OCI-LY7 (cell line): ENCODE data around the gene CCDC85A. TPM values are rescaled to one million over a fixed set of nuclear protein-coding genes. Genes with fewer than 3 reads are reported as not detected.

Experiments
- BruUV-seq: library from RNA; stranded (reverse); fragments of 400-500 nt; replicated peaks from 2 replicates; lab custom pipeline; 2021; lab: Mats Ljungman, UMichigan
- CTCF ChIA-PET: fragments of 300-600 bp; sonication (Branson Sonifier 250); formaldehyde crosslinking; loops from one replicate; lab custom pipeline; 2022; ENCODE audit warnings: antibody characterized with exemption; ENCODE audit not compliant: unreplicated experiment; lab: Charles Lee
- POLR2A ChIA-PET: fragments of 300-600 bp; sonication (Branson Sonifier 250); formaldehyde crosslinking; loops from one replicate; lab custom pipeline; 2022; ENCODE audit warnings: antibody characterized with exemption; lab: Charles Lee
- DNase-seq: peaks from one replicate; pipeline ENCODE4 v3.0.0-alpha.2; 2015; ENCODE audit warnings: low spot score
- H2AFZ ChIP-seq: fragments of 200-600 bp; sonication (generic), shearing (Covaris generic); 2 replicates; pipeline ENCODE4 v1.6.1; 2014; ENCODE audit warnings: mild to moderate bottlenecking, antibody characterized with exemption, low read length, moderate library complexity
- H3K27ac ChIP-seq: fragments of 200-600 bp; sonication (generic); 2 replicates; pipeline ENCODE4 v1.5.1; 2014; ENCODE audit warnings: mixed run types, low read depth, mild to moderate bottlenecking, moderate library complexity, low read length, inconsistent platforms; ENCODE audit not compliant: poor library complexity, severe bottlenecking
- H3K36me3 ChIP-seq: fragments of 200-600 bp; sonication (generic); 2 replicates; pipeline ENCODE4 v1.6.1; 2014; ENCODE audit warnings: mild to moderate bottlenecking, antibody characterized with exemption, low read length, moderate library complexity, mixed read lengths; ENCODE audit not compliant: insufficient read depth
- H3K4me1 ChIP-seq: fragments of 200-600 bp; sonication (generic); 2 replicates; pipeline ENCODE4 v1.5.1; 2014; ENCODE audit warnings: mild to moderate bottlenecking, low read length; ENCODE audit not compliant: insufficient read depth, poor library complexity, severe bottlenecking
- H3K4me2 ChIP-seq: fragments of 200-600 bp; sonication (generic); 2 replicates; pipeline ENCODE4 v1.6.1; 2014; ENCODE audit warnings: mild to moderate bottlenecking, low read length
- H3K4me3 ChIP-seq: fragments of 200-600 bp; sonication (generic); 2 replicates; pipeline ENCODE4 v1.5.1; 2014; ENCODE audit warnings: mild to moderate bottlenecking, low read depth, low read length; ENCODE audit not compliant: poor library complexity, severe bottlenecking
- H3K79me2 ChIP-seq: fragments of 200-600 bp; sonication (generic); 2 replicates; pipeline ENCODE4 v1.6.1; 2016; ENCODE audit warnings: low read depth, mild to moderate bottlenecking, low read length, moderate library complexity, mixed read lengths; ENCODE audit not compliant: insufficient read depth
- H3K9me2 ChIP-seq: fragments of 200-600 bp; sonication (generic); 2 replicates; pipeline ENCODE4 v1.6.1; 2016; ENCODE audit warnings: mild to moderate bottlenecking, low read length, mixed read lengths; ENCODE audit not compliant: insufficient read depth
- H3K9me3 ChIP-seq: fragments of 200-600 bp; sonication (generic); 2 replicates; pipeline ENCODE4 v1.6.1; 2014; ENCODE audit warnings: mild to moderate bottlenecking, mixed run types, low read length, mixed read lengths
- H4K20me1 ChIP-seq: fragments of 200-600 bp; sonication (generic); 2 replicates; pipeline ENCODE4 v1.6.1; 2014; ENCODE audit warnings: mild to moderate bottlenecking, antibody characterized with exemption, low read length, moderate library complexity, mixed read lengths; ENCODE audit not compliant: insufficient read depth
- CTCF ChIP-seq: fragments of 200-600 bp; sonication (generic); conservative IDR thresholded peaks from 2 replicates; pipeline ENCODE4 v1.5.1; 2014; ENCODE audit warnings: mild to moderate bottlenecking, antibody characterized with exemption, low read length, moderate library complexity, mixed read lengths
- EZH2phosphoT487 ChIP-seq: fragments of 200-600 bp; sonication (generic); IDR thresholded peaks from 2 replicates; pipeline ENCODE4 v1.6.1; 2018; ENCODE audit warnings: low read depth, borderline replicate concordance, mild to moderate bottlenecking, mixed run types, antibody characterized with exemption, low read length, moderate library complexity, mixed read lengths
- intact Hi-C: fragments of 100-400 bp; cut with micrococcal nuclease; formaldehyde crosslinking; loops from one replicate; pipeline ENCODE4 v1.10.0; 2022; ENCODE audit not compliant: unreplicated experiment
- total RNA-seq, 2 experiments: library from RNA; depleted of rRNA in 1 of 2; stranded (reverse); fragments of >200 nt in 1 of 2; shearing (Covaris generic) in 1 of 2; gene quantifications; 2 replicates each; pipeline ENCODE4 v1.2.3, GENCODE V29; 2014 to 2022

The CCDC85A gene
- total RNA-seq, 2 experiments from 2014 or later = not detected

DNA sequence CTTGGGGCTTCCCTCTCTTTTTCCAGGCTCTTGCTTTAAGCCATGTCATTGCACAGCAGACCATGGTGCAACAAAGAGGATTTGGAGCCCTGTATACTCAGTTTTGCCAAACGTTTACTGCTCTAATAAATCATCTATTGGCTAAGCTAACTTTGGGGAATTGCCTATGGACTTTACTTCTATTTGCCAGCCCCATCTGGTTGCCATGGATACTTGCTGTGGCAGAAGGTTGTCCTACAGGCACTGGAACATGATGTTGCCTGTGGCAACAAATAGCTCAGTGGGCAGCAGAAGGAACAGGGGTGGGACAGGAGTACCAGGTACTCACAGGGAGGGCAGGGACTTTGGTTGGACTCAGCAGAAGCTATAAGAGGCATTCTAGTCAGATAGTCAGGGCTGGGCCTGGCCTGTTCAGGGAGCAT is 129.7 kb downstream of the CCDC85A start:
- Histone ChIP-seq H3K4me1 (no peaks in the 10 kb centered on the region), H3K4me2 (no peak overlapping the region), H3K9me3 (no peaks in the 10 kb centered on the region), H3K9me2 (no peaks in the 10 kb centered on the region), H3K36me3 (no peaks in the 10 kb centered on the region), H2AFZ (no peak overlapping the region), H3K4me3 (no peak overlapping the region), H3K79me2 (no peaks in the 10 kb centered on the region), H4K20me1 (no peaks in the 10 kb centered on the region), H3K27ac (no peak overlapping the region)
- POLR2A ChIA-PET = no interaction called here
- CTCF ChIA-PET = no interaction called here
- TF ChIP-seq CTCF (no peak), EZH2phosphoT487 (no peak)
- intact Hi-C loops = no loop called here
- BruUV-seq = no TSS peak
- DNase-seq = no peak

GRCh38 chr2:56314371-56314770 is 130.6 kb downstream of the CCDC85A start:
- DNase-seq = no peak
- no peaks in the 10 kb centered on the region for H3K36me3 ChIP-seq
- POLR2A ChIA-PET = no interaction called here
- CTCF ChIA-PET = no interaction called here
- no peaks in the 10 kb centered on the region for H3K4me1 ChIP-seq
- no peaks in the 10 kb centered on the region for H3K9me2 ChIP-seq
- intact Hi-C loops = no loop called here
- H3K4me2 ChIP-seq = no peak overlapping the region
- H2AFZ ChIP-seq = no peak overlapping the region
- no peak overlapping the region for H3K27ac ChIP-seq
- no peaks in the 10 kb centered on the region for H3K79me2 ChIP-seq
- no peak overlapping the region for H3K4me3 ChIP-seq
- no peaks in the 10 kb centered on the region for H3K9me3 ChIP-seq
- TF ChIP-seq CTCF = no peak
- no peak for TF ChIP-seq EZH2phosphoT487
- no peaks in the 10 kb centered on the region for H4K20me1 ChIP-seq
- BruUV-seq = no TSS peak

GRCh38 chr2:56314796-56315195 is 131.0 kb downstream of the CCDC85A start:
- Histone ChIP-seq H3K4me2 (no peak overlapping the region), H3K4me1 (no peaks in the 10 kb centered on the region), H2AFZ (no peak overlapping the region), H4K20me1 (no peaks in the 10 kb centered on the region), H3K9me2 (no peaks in the 10 kb centered on the region), H3K36me3 (no peaks in the 10 kb centered on the region), H3K9me3 (no peaks in the 10 kb centered on the region), H3K79me2 (no peaks in the 10 kb centered on the region), H3K27ac (no peak overlapping the region), H3K4me3 (no peak overlapping the region)
- no TSS peak for BruUV-seq
- DNase-seq = no peak
- CTCF ChIA-PET = no interaction called here
- POLR2A ChIA-PET = interaction anchor here (0.7 kb wide), 1 partner anchor 30 kb away, joined by 3 read pairs; no protein-coding TSS in a partner anchor
- TF ChIP-seq EZH2phosphoT487 (no peak), CTCF (no peak)
- intact Hi-C loops = no loop called here
